Loucy (cell line): ENCODE results near the gene ST6GALNAC4.

Experiments used
- H2AFZ ChIP-seq: fragments of 200-600 bp; sonication (generic); 2 replicates; pipeline ENCODE4 v1.6.0; 2016; ENCODE audit warnings: antibody characterized with exemption, mild to moderate bottlenecking, low read length, moderate library complexity
- H3F3A ChIP-seq: fragments of 200-600 bp; 2 replicates; pipeline ENCODE4 v1.6.0; 2016; ENCODE audit warnings: antibody characterized with exemption, low read depth, mild to moderate bottlenecking
- H3K27me3 ChIP-seq: fragments of 200-600 bp; sonication (generic); 2 replicates; pipeline ENCODE4 v1.6.1; 2014; ENCODE audit warnings: low read length, mild to moderate bottlenecking; ENCODE audit not compliant: insufficient read depth, poor library complexity, severe bottlenecking
- H3K36me3 ChIP-seq: fragments of 200-600 bp; sonication (generic); 2 replicates; pipeline ENCODE4 v1.6.1; 2016; ENCODE audit warnings: low read length; ENCODE audit not compliant: insufficient read depth
- H3K4me1 ChIP-seq: fragments of 200-600 bp; sonication (generic); 2 replicates; pipeline ENCODE4 v1.5.1; 2014; ENCODE audit warnings: low read length, mild to moderate bottlenecking; ENCODE audit not compliant: insufficient read depth, poor library complexity, severe bottlenecking
- H3K4me2 ChIP-seq: fragments of 200-600 bp; sonication (generic); 2 replicates; pipeline ENCODE4 v1.6.0; 2014; ENCODE audit warnings: antibody characterized with exemption, low read length, low read depth, mild to moderate bottlenecking; ENCODE audit not compliant: poor library complexity, severe bottlenecking
- H3K4me3 ChIP-seq: fragments of 200-600 bp; sonication (generic); 2 replicates; pipeline ENCODE4 v1.5.1; 2014; ENCODE audit warnings: low read length, mild to moderate bottlenecking, mixed read lengths; ENCODE audit not compliant: poor library complexity, severe bottlenecking
- H3K79me2 ChIP-seq: fragments of 200-600 bp; sonication (generic); 2 replicates; pipeline ENCODE4 v1.6.1; 2014; ENCODE audit warnings: low read length; ENCODE audit not compliant: insufficient read depth
- H3K9ac ChIP-seq: fragments of 200-600 bp; sonication (generic); 2 replicates; pipeline ENCODE4 v1.6.0; 2014; ENCODE audit warnings: mild to moderate bottlenecking, low read depth, low read length, moderate library complexity; ENCODE audit not compliant: poor library complexity, severe bottlenecking
- H3K9me2 ChIP-seq: fragments of 200-600 bp; sonication (generic); replicated peaks from 2 replicates; pipeline ENCODE4 v1.6.1; 2016; ENCODE audit warnings: low read depth, low read length, mixed read lengths
- H3K9me3 ChIP-seq: fragments of 200-600 bp; sonication (generic); 2 replicates; pipeline ENCODE4 v1.6.1; 2014; ENCODE audit warnings: mild to moderate bottlenecking, antibody characterized with exemption, low read length, low read depth; ENCODE audit not compliant: insufficient read depth
- H4K20me1 ChIP-seq: fragments of 200-600 bp; sonication (generic); 2 replicates; pipeline ENCODE4 v1.6.0; 2014; ENCODE audit warnings: antibody characterized with exemption, low read length, mild to moderate bottlenecking; ENCODE audit not compliant: insufficient read depth, poor library complexity, severe bottlenecking
- CTCF ChIP-seq: fragments of 200-600 bp; sonication (generic); conservative IDR thresholded peaks from 2 replicates; pipeline ENCODE4 v1.5.1; 2014; ENCODE audit warnings: mild to moderate bottlenecking, antibody characterized with exemption, low read length
- EZH2phosphoT487 ChIP-seq: fragments of 200-600 bp; IDR thresholded peaks from 2 replicates; pipeline ENCODE4 v1.6.1; 2018; ENCODE audit warnings: antibody characterized with exemption, mild to moderate bottlenecking, moderate library complexity, borderline replicate concordance

The ST6GALNAC4 gene

GRCh38 chr9:127919253-127919815 lies 2.5 kb upstream of the ST6GALNAC4 start:
- Histone ChIP-seq H3K4me2 (no peak overlapping the region), H2AFZ (no peak overlapping the region), H3K4me1 (peaks cover 31% of the 10 kb centered on the region), H3K9ac (no peak overlapping the region), H3K79me2 (no peaks in the 10 kb centered on the region), H3K4me3 (no peak overlapping the region), H3K9me3 (no peaks in the 10 kb centered on the region), H4K20me1 (no peaks in the 10 kb centered on the region), H3K36me3 (no peaks in the 10 kb centered on the region), H3K9me2 (no peaks in the 10 kb centered on the region), H3F3A (no peaks in the 10 kb centered on the region), H3K27me3 (no peaks in the 10 kb centered on the region)
- no peak for TF ChIP-seq EZH2phosphoT487
- no peak for TF ChIP-seq CTCF

DNA sequence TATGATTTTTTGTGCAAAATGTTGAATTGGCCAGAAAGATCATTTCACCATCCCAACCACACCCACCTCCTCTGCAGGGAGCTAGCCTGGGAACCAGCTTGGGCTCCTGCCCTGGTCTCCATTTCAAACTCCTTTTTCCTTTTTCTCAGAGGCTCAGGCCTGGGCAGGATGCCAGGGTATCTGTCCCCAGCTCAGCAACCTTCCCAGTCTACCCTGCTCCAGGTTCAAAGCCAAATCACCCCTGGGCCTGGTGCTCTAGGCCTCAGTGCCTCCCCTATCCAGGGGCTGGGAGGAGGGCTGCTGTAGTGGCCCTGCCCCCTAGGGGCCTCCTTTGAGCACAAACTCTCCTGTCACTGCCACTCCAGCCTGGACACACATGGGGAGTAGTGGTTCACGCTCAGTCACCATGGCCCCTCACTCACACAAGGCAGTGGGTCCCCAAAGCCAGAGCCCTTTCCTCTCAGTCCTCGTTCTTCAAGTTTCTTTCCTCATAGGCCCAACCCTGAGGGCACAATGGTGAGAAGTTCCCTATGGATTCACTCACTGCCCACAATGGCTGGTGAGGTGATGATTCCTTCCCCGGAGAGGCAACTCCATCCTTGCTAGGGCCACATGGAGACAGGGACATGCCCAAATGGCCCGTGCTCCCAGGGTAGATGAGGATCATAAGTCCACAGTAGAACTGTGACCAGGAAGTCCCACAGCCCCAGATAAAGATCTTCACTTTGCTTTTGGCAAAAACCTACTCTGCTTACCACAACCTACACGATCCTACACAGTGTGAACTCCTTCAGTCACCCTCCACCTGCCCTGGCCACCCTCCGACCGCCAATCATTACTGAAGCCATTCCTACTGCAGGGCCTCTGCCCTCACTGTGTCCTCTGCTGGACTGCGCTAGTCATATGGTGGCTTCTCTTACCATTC lies 1.6 kb upstream of the ST6GALNAC4 start:
- Histone ChIP-seq H3K9ac (peak overlapping the region; percentile 24), H4K20me1 (no peaks in the 10 kb centered on the region), H3K4me1 (peaks cover 31% of the 10 kb centered on the region), H3K4me2 (peak overlapping the region; percentile 86), H3K36me3 (no peaks in the 10 kb centered on the region), H3K27me3 (no peaks in the 10 kb centered on the region), H3K9me2 (no peaks in the 10 kb centered on the region), H3K4me3 (no peak overlapping the region), H3K9me3 (no peaks in the 10 kb centered on the region), H3F3A (no peaks in the 10 kb centered on the region), H2AFZ (no peak overlapping the region), H3K79me2 (no peaks in the 10 kb centered on the region)
- TF ChIP-seq CTCF, result peak; percentile 60
- no peak for TF ChIP-seq EZH2phosphoT487

DNA sequence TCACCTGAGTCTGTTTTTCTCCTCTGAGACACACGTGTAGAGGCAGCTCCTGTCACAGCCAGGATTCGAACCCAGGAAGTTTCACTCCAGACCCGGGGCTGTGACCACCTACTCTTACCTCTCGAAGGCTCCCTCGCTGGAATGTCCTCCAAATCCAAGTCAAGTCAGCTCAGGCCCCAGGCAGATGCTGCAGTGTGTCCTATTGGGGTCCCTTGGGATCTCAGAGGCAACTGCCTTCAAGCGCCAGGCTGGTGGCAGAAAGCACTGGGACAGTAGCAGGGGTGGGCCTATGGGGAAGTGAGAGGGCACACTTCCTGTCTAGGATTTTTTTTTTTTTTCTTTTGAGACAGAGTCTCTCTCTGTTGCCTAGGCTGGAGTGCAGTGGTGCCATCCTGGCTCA lies 762 bp upstream of the ST6GALNAC4 start:
- no peaks in the 10 kb centered on the region for H4K20me1 ChIP-seq
- H3K79me2 ChIP-seq, result no peaks in the 10 kb centered on the region
- H3K4me3 ChIP-seq, result peak overlapping the region; percentile 71
- no peaks in the 10 kb centered on the region for H3K9me2 ChIP-seq
- H3K9me3 ChIP-seq, result no peaks in the 10 kb centered on the region
- peaks cover 31% of the 10 kb centered on the region for H3K4me1 ChIP-seq
- peak overlapping the region; percentile 24 for H3K9ac ChIP-seq
- no peaks in the 10 kb centered on the region for H3K36me3 ChIP-seq
- no peak overlapping the region for H2AFZ ChIP-seq
- TF ChIP-seq EZH2phosphoT487 (no peak), CTCF (no peak)
- H3F3A ChIP-seq, result no peaks in the 10 kb centered on the region
- H3K4me2 ChIP-seq, result peak overlapping the region; percentile 86
- no peaks in the 10 kb centered on the region for H3K27me3 ChIP-seq
